ENCODE measurements around the gene RTL3.

- TF ChIP-seq, protein P1, sequence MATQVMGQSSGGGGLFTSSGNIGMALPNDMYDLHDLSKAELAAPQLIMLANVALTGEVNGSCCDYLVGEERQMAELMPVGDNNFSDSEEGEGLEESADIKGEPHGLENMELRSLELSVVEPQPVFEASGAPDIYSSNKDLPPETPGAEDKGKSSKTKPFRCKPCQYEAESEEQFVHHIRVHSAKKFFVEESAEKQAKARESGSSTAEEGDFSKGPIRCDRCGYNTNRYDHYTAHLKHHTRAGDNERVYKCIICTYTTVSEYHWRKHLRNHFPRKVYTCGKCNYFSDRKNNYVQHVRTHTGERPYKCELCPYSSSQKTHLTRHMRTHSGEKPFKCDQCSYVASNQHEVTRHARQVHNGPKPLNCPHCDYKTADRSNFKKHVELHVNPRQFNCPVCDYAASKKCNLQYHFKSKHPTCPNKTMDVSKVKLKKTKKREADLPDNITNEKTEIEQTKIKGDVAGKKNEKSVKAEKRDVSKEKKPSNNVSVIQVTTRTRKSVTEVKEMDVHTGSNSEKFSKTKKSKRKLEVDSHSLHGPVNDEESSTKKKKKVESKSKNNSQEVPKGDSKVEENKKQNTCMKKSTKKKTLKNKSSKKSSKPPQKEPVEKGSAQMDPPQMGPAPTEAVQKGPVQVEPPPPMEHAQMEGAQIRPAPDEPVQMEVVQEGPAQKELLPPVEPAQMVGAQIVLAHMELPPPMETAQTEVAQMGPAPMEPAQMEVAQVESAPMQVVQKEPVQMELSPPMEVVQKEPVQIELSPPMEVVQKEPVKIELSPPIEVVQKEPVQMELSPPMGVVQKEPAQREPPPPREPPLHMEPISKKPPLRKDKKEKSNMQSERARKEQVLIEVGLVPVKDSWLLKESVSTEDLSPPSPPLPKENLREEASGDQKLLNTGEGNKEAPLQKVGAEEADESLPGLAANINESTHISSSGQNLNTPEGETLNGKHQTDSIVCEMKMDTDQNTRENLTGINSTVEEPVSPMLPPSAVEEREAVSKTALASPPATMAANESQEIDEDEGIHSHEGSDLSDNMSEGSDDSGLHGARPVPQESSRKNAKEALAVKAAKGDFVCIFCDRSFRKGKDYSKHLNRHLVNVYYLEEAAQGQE (IDR thresholded peaks at IDR 0.05; ENCODE audit: borderline replicate concordance), result no peak
- TF ChIP-seq, protein P1 (CRISPR knock-in tag; IDR thresholded peaks at IDR 0.05; ENCODE audit: low read depth), result no peak
- no peak for TF ChIP-seq FOXM1 (IDR thresholded peaks at IDR 0.05; ENCODE audit: low read depth)
- TF ChIP-seq FOXM1 (CRISPR knock-in tag; IDR thresholded peaks at IDR 0.05; ENCODE audit: low read depth), result no peak
- no peak for TF ChIP-seq NCOA1 (IDR thresholded peaks at IDR 0.05; ENCODE audit: low read depth)
- TF ChIP-seq SMARCC2 (IDR thresholded peaks at IDR 0.05; ENCODE audit: low read depth), result no peak
- TF ChIP-seq KDM1A (IDR thresholded peaks at IDR 0.05), result no peak
- no peak for TF ChIP-seq CAMTA2 (CRISPR knock-in tag; conservative IDR thresholded peaks at IDR 0.05)
- TF ChIP-seq NR2C2 (CRISPR knock-in tag; IDR thresholded peaks at IDR 0.05), result no peak
- TF ChIP-seq NR2C2 (tag; IDR thresholded peaks at IDR 0.05), result no peak
- TF ChIP-seq, protein P2, sequence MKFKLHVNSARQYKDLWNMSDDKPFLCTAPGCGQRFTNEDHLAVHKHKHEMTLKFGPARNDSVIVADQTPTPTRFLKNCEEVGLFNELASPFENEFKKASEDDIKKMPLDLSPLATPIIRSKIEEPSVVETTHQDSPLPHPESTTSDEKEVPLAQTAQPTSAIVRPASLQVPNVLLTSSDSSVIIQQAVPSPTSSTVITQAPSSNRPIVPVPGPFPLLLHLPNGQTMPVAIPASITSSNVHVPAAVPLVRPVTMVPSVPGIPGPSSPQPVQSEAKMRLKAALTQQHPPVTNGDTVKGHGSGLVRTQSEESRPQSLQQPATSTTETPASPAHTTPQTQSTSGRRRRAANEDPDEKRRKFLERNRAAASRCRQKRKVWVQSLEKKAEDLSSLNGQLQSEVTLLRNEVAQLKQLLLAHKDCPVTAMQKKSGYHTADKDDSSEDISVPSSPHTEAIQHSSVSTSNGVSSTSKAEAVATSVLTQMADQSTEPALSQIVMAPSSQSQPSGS (CRISPR knock-in tag; IDR thresholded peaks at IDR 0.05), result no peak
- TF ChIP-seq RAD21 (CRISPR knock-in tag; conservative IDR thresholded peaks at IDR 0.05 in 1 of 2, IDR thresholded peaks at IDR 0.05 in 1 of 2), result no peak
- no peak for TF ChIP-seq CREM (IDR thresholded peaks at IDR 0.05; ENCODE audit: low read depth)
- TF ChIP-seq EZH2 (IDR thresholded peaks at IDR 0.05; ENCODE audit: borderline replicate concordance, low read depth, low read length), result no peak
- no peak for TF ChIP-seq SREBF2 (CRISPR knock-in tag; IDR thresholded peaks at IDR 0.05)
- TF ChIP-seq, protein P3, sequence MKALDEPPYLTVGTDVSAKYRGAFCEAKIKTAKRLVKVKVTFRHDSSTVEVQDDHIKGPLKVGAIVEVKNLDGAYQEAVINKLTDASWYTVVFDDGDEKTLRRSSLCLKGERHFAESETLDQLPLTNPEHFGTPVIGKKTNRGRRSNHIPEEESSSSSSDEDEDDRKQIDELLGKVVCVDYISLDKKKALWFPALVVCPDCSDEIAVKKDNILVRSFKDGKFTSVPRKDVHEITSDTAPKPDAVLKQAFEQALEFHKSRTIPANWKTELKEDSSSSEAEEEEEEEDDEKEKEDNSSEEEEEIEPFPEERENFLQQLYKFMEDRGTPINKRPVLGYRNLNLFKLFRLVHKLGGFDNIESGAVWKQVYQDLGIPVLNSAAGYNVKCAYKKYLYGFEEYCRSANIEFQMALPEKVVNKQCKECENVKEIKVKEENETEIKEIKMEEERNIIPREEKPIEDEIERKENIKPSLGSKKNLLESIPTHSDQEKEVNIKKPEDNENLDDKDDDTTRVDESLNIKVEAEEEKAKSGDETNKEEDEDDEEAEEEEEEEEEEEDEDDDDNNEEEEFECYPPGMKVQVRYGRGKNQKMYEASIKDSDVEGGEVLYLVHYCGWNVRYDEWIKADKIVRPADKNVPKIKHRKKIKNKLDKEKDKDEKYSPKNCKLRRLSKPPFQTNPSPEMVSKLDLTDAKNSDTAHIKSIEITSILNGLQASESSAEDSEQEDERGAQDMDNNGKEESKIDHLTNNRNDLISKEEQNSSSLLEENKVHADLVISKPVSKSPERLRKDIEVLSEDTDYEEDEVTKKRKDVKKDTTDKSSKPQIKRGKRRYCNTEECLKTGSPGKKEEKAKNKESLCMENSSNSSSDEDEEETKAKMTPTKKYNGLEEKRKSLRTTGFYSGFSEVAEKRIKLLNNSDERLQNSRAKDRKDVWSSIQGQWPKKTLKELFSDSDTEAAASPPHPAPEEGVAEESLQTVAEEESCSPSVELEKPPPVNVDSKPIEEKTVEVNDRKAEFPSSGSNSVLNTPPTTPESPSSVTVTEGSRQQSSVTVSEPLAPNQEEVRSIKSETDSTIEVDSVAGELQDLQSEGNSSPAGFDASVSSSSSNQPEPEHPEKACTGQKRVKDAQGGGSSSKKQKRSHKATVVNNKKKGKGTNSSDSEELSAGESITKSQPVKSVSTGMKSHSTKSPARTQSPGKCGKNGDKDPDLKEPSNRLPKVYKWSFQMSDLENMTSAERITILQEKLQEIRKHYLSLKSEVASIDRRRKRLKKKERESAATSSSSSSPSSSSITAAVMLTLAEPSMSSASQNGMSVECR (CRISPR knock-in tag; IDR thresholded peaks at IDR 0.05), result no peak
Measured at GRCh38 chrX:78643096-78643495, 16.0 kb downstream of the RTL3 start.

Measured in K562 (cell line).